Activated CD4-positive, alpha-beta T cell treated with anti-CD3 and anti-CD28 coated beads, Interleukin-2, amount 50 U/mL, for 1 hour (primary cell): ENCODE measurements around the gene DHX29.

Source experiments
- DNase-seq: peaks from one replicate; pipeline ENCODE4 v3.0.0-alpha.2; 2020

DHX29 gene

GRCh38 chr5:55308254-55308836 is 851 bp upstream of the DHX29 start:
- DNase-seq, result peak; percentile 8

- DNase-seq, result no peak
Measured at GRCh38 chr5:55306641-55307382, 682 bp downstream of the DHX29 start.

GRCh38 chr5:55305345-55305744 is 2.1 kb downstream of the DHX29 start:
- DNase-seq, result no peak

GRCh38 chr5:55304584-55304983 is 2.9 kb downstream of the DHX29 start:
- no peak for DNase-seq

- DNase-seq, result no peak
Measured at GRCh38 chr5:55303238-55303690, 4.2 kb downstream of the DHX29 start.

GRCh38 chr5:55300890-55301289 is 6.6 kb downstream of the DHX29 start:
- DNase-seq, result no peak

- DNase-seq, result no peak
Measured at GRCh38 chr5:55294935-55295334, 12.6 kb downstream of the DHX29 start.

- DNase-seq, result no peak
Measured at GRCh38 chr5:55290991-55291390, 16.5 kb downstream of the DHX29 start.

GRCh38 chr5:55289808-55290207 is 17.7 kb downstream of the DHX29 start:
- no peak for DNase-seq

- no peak for DNase-seq
Measured at GRCh38 chr5:55286411-55286933, 21.0 kb downstream of the DHX29 start.

GRCh38 chr5:55278778-55279177 is 28.7 kb downstream of the DHX29 start:
- DNase-seq, result no peak

- no peak for DNase-seq
Measured at GRCh38 chr5:55276771-55277170, 30.7 kb downstream of the DHX29 start.

- no peak for DNase-seq
Measured at GRCh38 chr5:55258339-55258738, 49.2 kb downstream of the DHX29 start.

- DNase-seq, result no peak
Measured at GRCh38 chr5:55254802-55255201, 52.7 kb downstream of the DHX29 start.

GRCh38 chr5:55250064-55250463 is 57.4 kb downstream of the DHX29 start:
- DNase-seq, result no peak

- DNase-seq, result no peak
Measured at GRCh38 chr5:55241746-55242145, 65.7 kb downstream of the DHX29 start.

GRCh38 chr5:55236800-55237199 is 70.7 kb downstream of the DHX29 start:
- DNase-seq, result no peak

- DNase-seq, result no peak
Measured at GRCh38 chr5:55234121-55234700, 73.3 kb downstream of the DHX29 start.

- peak; percentile 57 for DNase-seq
Measured at GRCh38 chr5:55232985-55233928, 74.2 kb downstream of the DHX29 start, which contains the start of gene CCNO. TSS of gene CCNO (minus strand) at chr5:55233608. CDS start at chr5:55233523, 85 bp downstream.

GRCh38 chr5:55232271-55232984 is 75.1 kb downstream of the DHX29 start:
- no peak for DNase-seq

- DNase-seq, result no peak
Measured at GRCh38 chr5:55231919-55232270, 75.6 kb downstream of the DHX29 start.
